Mesothelial cell of epicardium (in vitro differentiated cells): ENCODE measurements around the gene PARD3. TPM values are rescaled to one million over a fixed set of nuclear protein-coding genes. Genes with fewer than 3 reads are reported as not detected.

Source experiments
- DNase-seq, 2 experiments: peaks; one replicate each; pipeline ENCODE4 v3.0.0; 2021; ENCODE audit warnings: low spot score in 2 of 2; ENCODE audit not compliant: unreplicated experiment in 2 of 2
- H3K27ac Mint-ChIP-seq: 2 replicates; pipeline ENCODE4 v1.8.0; 2021; ENCODE audit warnings: mixed read lengths
- H3K27me3 Mint-ChIP-seq: 2 replicates; pipeline ENCODE4 v1.8.0; 2021; ENCODE audit warnings: low read depth, mixed read lengths
- H3K36me3 Mint-ChIP-seq: 2 replicates; pipeline ENCODE4 v1.8.0; 2021; ENCODE audit warnings: mixed read lengths
- H3K4me1 Mint-ChIP-seq: 2 replicates; pipeline ENCODE4 v1.8.0; 2021; ENCODE audit warnings: mixed read lengths
- H3K4me3 Mint-ChIP-seq: 2 replicates; pipeline ENCODE4 v1.8.0; 2021; ENCODE audit warnings: mild to moderate bottlenecking, moderate library complexity, mixed read lengths
- H3K9me3 Mint-ChIP-seq: 2 replicates; pipeline ENCODE4 v1.8.0; 2021; ENCODE audit warnings: mixed read lengths
- CTCF ChIP-seq: fragments of 200-600 bp; sonication (generic); IDR thresholded peaks from one replicate; pipeline ENCODE4 v1.5.0; 2021; ENCODE audit warnings: antibody characterized with exemption; ENCODE audit not compliant: unreplicated experiment
- total RNA-seq: library from RNA; stranded (reverse); gene quantifications from 3 replicates; pipeline ENCODE4 v1.2.1, GENCODE V29; 2021

The PARD3 gene
- total RNA-seq, 1 donor from 2014 or later, result 73.2 TPM

- H3K4me1 Mint-ChIP-seq, result peaks cover 26% of the 10 kb centered on the region
- no peak for DNase-seq
- H3K9me3 Mint-ChIP-seq, result no peaks in the 10 kb centered on the region
- H3K36me3 Mint-ChIP-seq, result no peaks in the 10 kb centered on the region
- no peak for TF ChIP-seq CTCF
- no peaks in the 10 kb centered on the region for H3K27me3 Mint-ChIP-seq
- H3K27ac Mint-ChIP-seq, result no peak overlapping the region
- H3K4me3 Mint-ChIP-seq, result no peak overlapping the region
These were observed 401.9 kb downstream of the PARD3 start for GRCh38 chr10:34413214-34413613.

- DNase-seq, result no peak
- Mint-ChIP-seq H3K27ac (no peak overlapping the region), H3K27me3 (no peaks in the 10 kb centered on the region), H3K36me3 (peaks cover 3% of the 10 kb centered on the region), H3K4me3 (no peak overlapping the region), H3K9me3 (no peaks in the 10 kb centered on the region), H3K4me1 (peaks cover 14% of the 10 kb centered on the region)
- TF ChIP-seq CTCF, result no peak
These were observed 406.1 kb downstream of the PARD3 start for GRCh38 chr10:34408956-34409355.

DNA sequence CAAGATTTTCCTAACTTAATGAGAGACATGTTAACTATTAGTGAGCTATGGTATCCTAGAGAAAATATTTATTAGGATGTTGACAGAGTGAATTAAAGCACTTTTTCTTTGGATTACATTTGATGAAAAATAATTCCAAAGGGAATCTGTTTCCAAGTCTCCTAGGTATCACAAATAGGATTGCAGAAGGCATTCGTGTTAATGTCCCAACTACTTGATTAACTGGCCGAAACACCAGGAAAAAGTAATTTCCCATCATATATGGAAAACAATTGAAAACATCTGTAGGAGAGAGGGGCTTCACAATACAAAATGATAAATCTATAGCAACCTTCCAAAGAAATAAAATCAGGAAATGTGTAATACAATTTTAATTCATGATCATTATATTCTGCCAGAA, 406.7 kb downstream of the PARD3 start:
- TF ChIP-seq CTCF, result no peak
- peaks cover 19% of the 10 kb centered on the region for H3K4me1 Mint-ChIP-seq

GRCh38 chr10:34407324-34407805, 407.7 kb downstream of the PARD3 start:
- no peaks in the 10 kb centered on the region for H3K9me3 Mint-ChIP-seq
- H3K4me3 Mint-ChIP-seq, result no peak overlapping the region
- no peak for DNase-seq
- peaks cover 3% of the 10 kb centered on the region for H3K36me3 Mint-ChIP-seq
- H3K27ac Mint-ChIP-seq, result no peak overlapping the region
- H3K4me1 Mint-ChIP-seq, result peaks cover 22% of the 10 kb centered on the region
- H3K27me3 Mint-ChIP-seq, result no peaks in the 10 kb centered on the region
- TF ChIP-seq CTCF, result no peak

More for the DNA sequence above, 406.7 kb downstream of the PARD3 start:
- no peaks in the 10 kb centered on the region for H3K27me3 Mint-ChIP-seq
- H3K9me3 Mint-ChIP-seq, result no peaks in the 10 kb centered on the region
- DNase-seq, result no peak
- H3K4me3 Mint-ChIP-seq, result no peak overlapping the region
- H3K27ac Mint-ChIP-seq, result no peak overlapping the region
- peaks cover 3% of the 10 kb centered on the region for H3K36me3 Mint-ChIP-seq

GRCh38 chr10:34406463-34407323, 408.4 kb downstream of the PARD3 start:
- no peak for DNase-seq
- peaks cover 3% of the 10 kb centered on the region for H3K36me3 Mint-ChIP-seq
- peak overlapping the region; percentile 32 for H3K27ac Mint-ChIP-seq
- no peak overlapping the region for H3K4me3 Mint-ChIP-seq
- H3K4me1 Mint-ChIP-seq, result peaks cover 25% of the 10 kb centered on the region
- no peak for TF ChIP-seq CTCF
- no peaks in the 10 kb centered on the region for H3K27me3 Mint-ChIP-seq
- H3K9me3 Mint-ChIP-seq, result no peaks in the 10 kb centered on the region
